IPS DF 6.9 (cell line): Measurements from ENCODE around the gene RBM20.

Source experiments
- DNase-seq: peaks from one replicate; pipeline ENCODE4 v3.0.0-alpha.2; 2013; ENCODE audit warnings: low read depth, low spot score
- H3K27ac ChIP-seq: one replicate; pipeline ENCODE4 v1.5.1; 2013; ENCODE audit warnings: low read length, control low read depth
- H3K27me3 ChIP-seq: 2 replicates; pipeline ENCODE4 v1.6.1; 2013; ENCODE audit warnings: mild to moderate bottlenecking, low read length; ENCODE audit not compliant: control insufficient read depth, insufficient read depth
- H3K36me3 ChIP-seq: 2 replicates; pipeline ENCODE4 v1.6.1; 2013; ENCODE audit warnings: low read length; ENCODE audit not compliant: control insufficient read depth, insufficient read depth
- H3K4me1 ChIP-seq: 2 replicates; pipeline ENCODE4 v1.6.1; 2013; ENCODE audit warnings: low read length; ENCODE audit not compliant: control insufficient read depth, insufficient read depth
- H3K4me3 ChIP-seq: 2 replicates; pipeline ENCODE4 v1.5.1; 2013; ENCODE audit warnings: mild to moderate bottlenecking, low read length
- H3K9me3 ChIP-seq: 2 replicates; pipeline ENCODE4 v1.6.1; 2013; ENCODE audit warnings: low read length, inconsistent platforms; ENCODE audit not compliant: control insufficient read depth, insufficient read depth
- WGBS: extraction: QIAGEN DNeasy Blood & Tissue Kit; methylation state at CpG from one replicate; pipeline ENCODE4 v1.1.7; 2013; ENCODE audit warnings: mixed read lengths, missing lambda C conversion rate; ENCODE audit not compliant: insufficient read length, insufficient coverage; 5-methylcytosine and 5-hydroxymethylcytosine counted together

RBM20 gene

DNA sequence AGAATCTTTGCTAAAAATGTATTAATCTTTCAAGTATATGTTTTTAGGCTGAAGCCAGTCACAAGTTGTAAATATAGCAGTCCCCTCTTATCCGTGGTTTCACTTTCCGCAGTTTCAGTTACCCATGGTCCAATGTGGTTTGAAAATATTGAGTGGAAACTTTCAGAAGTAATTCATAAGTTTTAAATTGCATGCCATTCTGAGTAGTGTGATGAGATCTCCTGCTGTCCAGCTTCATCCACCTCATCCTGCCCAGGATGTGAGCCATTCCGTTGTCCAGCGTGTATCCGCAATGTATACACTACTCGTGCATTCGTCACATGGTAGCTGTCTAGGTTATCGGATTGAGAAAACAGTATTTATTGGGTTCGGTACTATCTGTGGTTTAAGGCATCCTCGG lies 239.8 kb downstream of the RBM20 start:
- Histone ChIP-seq H3K27ac (no peak overlapping the region), H3K4me1 (no peaks in the 10 kb centered on the region), H3K36me3 (no peaks in the 10 kb centered on the region), H3K9me3 (no peaks in the 10 kb centered on the region), H3K4me3 (no peak overlapping the region), H3K27me3 (no peaks in the 10 kb centered on the region)
- no peak for DNase-seq
- WGBS, result no CpG with 5 or more reads among the region's 10 CpGs

GRCh38 chr10:110885932-110886674 lies 242.0 kb downstream of the RBM20 start:
- H3K9me3 ChIP-seq, result no peaks in the 10 kb centered on the region
- no peak for DNase-seq
- no peaks in the 10 kb centered on the region for H3K4me1 ChIP-seq
- H3K27me3 ChIP-seq, result no peaks in the 10 kb centered on the region
- H3K4me3 ChIP-seq, result no peak overlapping the region
- 100% methylated on average over 2 of the region's 5 CpGs for WGBS
- H3K27ac ChIP-seq, result no peak overlapping the region
- no peaks in the 10 kb centered on the region for H3K36me3 ChIP-seq

GRCh38 chr10:110887560-110887959 lies 243.4 kb downstream of the RBM20 start:
- no peaks in the 10 kb centered on the region for H3K9me3 ChIP-seq
- H3K36me3 ChIP-seq, result no peaks in the 10 kb centered on the region
- H3K27me3 ChIP-seq, result no peaks in the 10 kb centered on the region
- no peak overlapping the region for H3K4me3 ChIP-seq
- no peaks in the 10 kb centered on the region for H3K4me1 ChIP-seq
- no peak overlapping the region for H3K27ac ChIP-seq
- DNase-seq, result no peak
- no CpG with 5 or more reads among the region's 1 CpG for WGBS
